Measurements from ENCODE around the gene SNRNP70.

The SNRNP70 gene

DNA sequence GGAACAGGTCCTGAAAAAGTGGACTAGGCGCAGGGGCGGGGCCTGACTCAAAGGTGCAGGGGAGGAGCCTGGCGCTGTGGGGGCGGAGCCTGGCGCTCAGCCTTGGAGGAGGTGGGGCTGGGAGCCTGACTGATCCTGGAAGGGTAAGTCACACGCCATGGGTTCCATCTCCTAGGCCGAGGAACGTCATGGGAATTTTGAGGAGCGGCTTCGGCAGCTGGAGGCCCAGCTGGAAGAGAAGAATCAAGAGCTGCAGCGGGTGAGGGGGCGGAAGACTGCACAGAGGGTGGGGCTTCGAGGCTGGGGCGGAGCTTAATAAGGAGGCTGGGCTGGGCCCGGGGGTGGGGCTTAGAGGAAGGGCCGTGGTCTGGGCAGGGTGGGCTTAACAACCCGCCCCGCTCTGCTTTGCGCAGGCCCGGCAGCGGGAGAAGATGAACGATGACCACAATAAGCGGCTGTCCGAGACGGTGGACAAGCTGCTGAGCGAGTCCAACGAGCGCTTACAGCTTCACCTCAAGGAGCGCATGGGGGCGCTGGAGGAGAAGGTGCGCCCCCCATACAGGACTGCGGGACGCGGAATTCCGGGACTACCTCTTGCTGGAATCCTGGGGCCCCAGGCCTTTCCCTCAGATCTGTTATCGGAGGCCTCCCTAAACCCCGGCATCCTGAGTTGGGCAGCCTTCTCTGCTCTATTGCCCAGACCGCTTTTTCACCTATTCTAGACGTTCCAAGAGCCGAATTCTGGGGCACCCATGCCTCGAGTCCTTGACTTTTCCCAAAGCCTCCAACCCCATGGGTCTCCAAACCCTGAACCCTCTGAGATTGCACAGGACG lies 48.6 kb downstream of the SNRNP70 start:
- no peak overlapping the region for H3K4me3 ChIP-seq (ENCODE audit: low read depth, low read length)
- POLR2A ChIA-PET = no interaction called here
- DNase-seq (ENCODE audit: low read depth, low spot score) = no peak

DNA sequence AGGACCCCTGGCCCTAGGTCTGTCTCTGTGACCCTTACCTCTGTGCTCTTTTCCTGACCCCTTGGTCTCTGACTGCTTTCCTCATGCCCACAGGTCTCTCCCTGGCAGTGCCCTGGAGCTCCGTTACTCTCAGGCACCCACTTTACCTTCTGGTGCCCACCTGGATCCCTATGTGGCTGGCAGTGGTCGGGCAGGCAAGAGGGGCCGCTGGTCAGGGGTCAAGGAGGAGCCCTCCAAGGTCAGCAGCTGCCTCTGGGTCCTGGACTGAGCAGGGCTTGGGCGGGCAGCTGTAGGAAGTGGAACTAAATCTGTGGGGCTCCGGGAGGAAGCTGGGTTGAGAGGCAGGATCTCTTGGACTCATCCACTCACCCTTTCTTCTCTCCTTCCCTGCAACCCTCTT lies 50.4 kb downstream of the SNRNP70 start:
- DNase-seq (ENCODE audit: low read depth, low spot score) = no peak
- ChIA-PET POLR2A (no interaction called here), CTCF (interaction anchor here (3.0 kb wide), 1 partner anchor 10 kb away, joined by 36 read pairs; no protein-coding TSS in a partner anchor)
- H3K4me3 ChIP-seq (ENCODE audit: low read depth, low read length) = no peak overlapping the region
- TF ChIP-seq, protein P1, sequence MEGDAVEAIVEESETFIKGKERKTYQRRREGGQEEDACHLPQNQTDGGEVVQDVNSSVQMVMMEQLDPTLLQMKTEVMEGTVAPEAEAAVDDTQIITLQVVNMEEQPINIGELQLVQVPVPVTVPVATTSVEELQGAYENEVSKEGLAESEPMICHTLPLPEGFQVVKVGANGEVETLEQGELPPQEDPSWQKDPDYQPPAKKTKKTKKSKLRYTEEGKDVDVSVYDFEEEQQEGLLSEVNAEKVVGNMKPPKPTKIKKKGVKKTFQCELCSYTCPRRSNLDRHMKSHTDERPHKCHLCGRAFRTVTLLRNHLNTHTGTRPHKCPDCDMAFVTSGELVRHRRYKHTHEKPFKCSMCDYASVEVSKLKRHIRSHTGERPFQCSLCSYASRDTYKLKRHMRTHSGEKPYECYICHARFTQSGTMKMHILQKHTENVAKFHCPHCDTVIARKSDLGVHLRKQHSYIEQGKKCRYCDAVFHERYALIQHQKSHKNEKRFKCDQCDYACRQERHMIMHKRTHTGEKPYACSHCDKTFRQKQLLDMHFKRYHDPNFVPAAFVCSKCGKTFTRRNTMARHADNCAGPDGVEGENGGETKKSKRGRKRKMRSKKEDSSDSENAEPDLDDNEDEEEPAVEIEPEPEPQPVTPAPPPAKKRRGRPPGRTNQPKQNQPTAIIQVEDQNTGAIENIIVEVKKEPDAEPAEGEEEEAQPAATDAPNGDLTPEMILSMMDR (IDR thresholded peaks at IDR 0.05; ENCODE audit: insufficient read depth, low read length, missing control alignments) = no peak

More for the DNA sequence above, 48.6 kb downstream of the SNRNP70 start:
- CTCF ChIA-PET = interaction anchor here (0.9 to 3.0 kb wide), 4 partner anchors 12 to 28 kb away, joined by 3 to 36 read pairs (median 10); no protein-coding TSS in a partner anchor
- TF ChIP-seq, protein P1 (IDR thresholded peaks at IDR 0.05; ENCODE audit: insufficient read depth, low read length, missing control alignments) = no peak

DNA sequence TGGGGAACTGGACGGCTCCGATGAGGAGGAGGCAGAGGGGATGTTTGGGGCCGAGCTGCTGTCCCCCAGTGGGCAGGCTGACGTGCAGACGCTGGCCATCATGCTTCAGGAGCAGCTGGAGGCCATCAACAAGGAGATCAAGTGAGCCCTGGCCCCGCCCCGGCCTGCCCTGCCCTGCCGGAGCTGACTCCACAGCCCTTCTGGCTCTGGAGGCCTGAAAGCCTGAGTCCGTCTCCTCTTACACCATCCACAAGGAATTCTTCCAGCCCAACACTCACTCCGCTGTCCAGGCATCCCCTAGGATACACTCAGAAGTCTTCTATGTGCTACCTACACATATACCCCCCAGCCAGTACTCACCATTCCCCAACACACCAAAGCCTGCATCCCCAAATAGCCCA lies 51.5 kb downstream of the SNRNP70 start:
- H3K4me3 ChIP-seq (ENCODE audit: low read depth, low read length) = no peak overlapping the region
- CTCF ChIA-PET = interaction anchor here (3.0 kb wide), 1 partner anchor 9 kb away, joined by 36 read pairs; no protein-coding TSS in a partner anchor
- no peak for DNase-seq (ENCODE audit: low read depth, low spot score)
- TF ChIP-seq, protein P1 (IDR thresholded peaks at IDR 0.05; ENCODE audit: insufficient read depth, low read length, missing control alignments) = no peak
- POLR2A ChIA-PET = interaction anchor here (0.6 kb wide), 1 partner anchor 32 kb away, joined by 3 read pairs; no protein-coding TSS in a partner anchor

DNA sequence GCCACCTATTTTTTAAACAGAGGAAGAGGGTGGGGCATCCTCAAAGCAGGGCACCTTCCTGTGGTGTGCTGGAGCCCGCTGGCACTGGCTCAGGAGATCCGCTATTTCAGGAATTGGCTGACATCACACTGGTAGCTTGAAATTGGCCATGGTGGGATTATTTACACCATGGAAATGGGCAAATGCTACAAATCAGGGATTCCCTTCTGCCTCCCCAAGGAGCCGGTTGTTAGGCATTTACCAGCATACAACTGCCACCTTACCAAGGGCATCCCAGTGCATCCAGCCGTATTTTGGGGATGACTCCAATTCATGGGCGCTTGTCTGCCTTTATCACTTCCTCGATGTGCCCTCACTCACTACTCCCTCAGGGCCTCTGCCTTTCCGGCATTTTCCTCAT lies 55.7 kb downstream of the SNRNP70 start:
- TF ChIP-seq, protein P1 (IDR thresholded peaks at IDR 0.05; ENCODE audit: insufficient read depth, low read length, missing control alignments) = no peak
- H3K4me3 ChIP-seq (ENCODE audit: low read depth, low read length) = no peak overlapping the region
- DNase-seq (ENCODE audit: low read depth, low spot score) = no peak
- ChIA-PET CTCF (interaction anchor here (0.7 to 1.1 kb wide), 2 partner anchors 16 to 34 kb away, joined by 3 read pairs; no protein-coding TSS in a partner anchor), POLR2A (no interaction called here)

DNA sequence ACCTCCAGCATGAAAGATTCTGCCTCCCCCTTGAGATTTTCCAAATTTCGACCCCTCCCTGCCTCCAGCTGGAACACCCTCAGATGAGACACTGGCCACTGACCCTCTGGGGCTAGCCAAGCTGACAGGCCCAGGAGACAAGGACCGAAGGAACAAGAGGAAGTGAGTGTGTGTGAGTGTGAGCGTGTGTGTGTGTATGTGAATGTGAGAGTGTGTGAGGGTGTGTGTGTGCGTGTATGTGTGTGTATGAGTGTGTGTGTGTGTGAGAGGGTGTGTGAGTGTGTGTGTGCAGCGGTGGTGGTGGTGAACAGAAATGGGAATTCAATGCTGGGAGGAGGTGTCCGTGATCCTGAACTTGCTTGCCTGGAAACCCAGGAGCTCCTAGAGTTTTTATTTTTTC lies 56.1 kb downstream of the SNRNP70 start:
- H3K4me3 ChIP-seq (ENCODE audit: low read depth, low read length) = no peak overlapping the region
- TF ChIP-seq, protein P1 (IDR thresholded peaks at IDR 0.05; ENCODE audit: insufficient read depth, low read length, missing control alignments) = no peak
- CTCF ChIA-PET = interaction anchor here (0.7 to 1.1 kb wide), 2 partner anchors 16 to 35 kb away, joined by 3 read pairs; no protein-coding TSS in a partner anchor
- POLR2A ChIA-PET = no interaction called here
- no peak for DNase-seq (ENCODE audit: low read depth, low spot score)

DNA sequence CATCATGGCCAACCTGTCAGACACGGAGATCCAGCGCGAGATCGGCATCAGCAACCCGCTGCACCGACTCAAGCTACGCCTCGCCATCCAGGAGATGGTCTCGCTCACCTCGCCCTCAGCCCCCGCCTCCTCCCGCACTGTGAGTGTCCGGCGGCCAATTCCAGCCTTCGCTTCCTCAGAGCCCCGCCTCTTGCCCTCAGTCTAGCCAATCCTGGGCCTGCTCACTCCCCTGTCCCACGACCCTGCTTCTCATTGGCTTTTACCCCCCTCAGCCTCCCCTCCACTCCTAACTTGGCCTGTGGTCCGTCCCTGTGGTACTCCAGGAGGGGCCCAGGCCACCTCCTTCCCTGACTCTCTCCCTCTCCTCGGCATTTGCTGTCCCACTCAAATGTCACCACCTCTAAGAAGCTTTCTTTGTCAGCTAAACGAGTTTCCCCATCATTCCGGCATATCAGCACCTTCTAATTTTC lies 57.6 kb downstream of the SNRNP70 start:
- POLR2A ChIA-PET = no interaction called here
- H3K4me3 ChIP-seq (ENCODE audit: low read depth, low read length) = peak overlapping the region; percentile 95
- TF ChIP-seq, protein P1 (IDR thresholded peaks at IDR 0.05; ENCODE audit: insufficient read depth, low read length, missing control alignments) = no peak
- DNase-seq (ENCODE audit: low read depth, low spot score) = peak; percentile 56
- CTCF ChIA-PET = interaction anchor here (0.7 to 1.3 kb wide), 5 partner anchors 17 to 169 kb away, joined by 3 to 9 read pairs (median 4); no protein-coding TSS in a partner anchor
